T-helper 1 cell treated with Interleukin-12 subunit alpha and Interleukin-12 subunit beta and Interleukin-4 antibody, amounts not matched to agents 30 μg/mL and 1 μg/mL, for 36 hours (primary cell): Measurements from ENCODE around the gene MAML2.

Experiments used
- H3K27ac Mint-ChIP-seq: one replicate; pipeline ENCODE4 v1.8.0; 2021; ENCODE audit warnings: mild to moderate bottlenecking, mixed read lengths
- H3K27me3 Mint-ChIP-seq: one replicate; pipeline ENCODE4 v1.8.0; 2021; ENCODE audit warnings: low read depth, mixed read lengths
- H3K36me3 Mint-ChIP-seq: one replicate; pipeline ENCODE4 v1.8.0; 2021; ENCODE audit warnings: low read depth, mixed read lengths
- H3K4me1 Mint-ChIP-seq: one replicate; pipeline ENCODE4 v1.8.0; 2021; ENCODE audit warnings: low read depth, mixed read lengths
- H3K4me3 Mint-ChIP-seq: one replicate; pipeline ENCODE4 v1.8.0; 2021; ENCODE audit warnings: mild to moderate bottlenecking, moderate library complexity, mixed read lengths
- H3K9me3 Mint-ChIP-seq: one replicate; pipeline ENCODE4 v1.8.0; 2021; ENCODE audit warnings: mixed read lengths

MAML2 gene

GRCh38 chr11:96342961-96343711 is at the start of gene MAML2:
Gene MAML2 (minus strand): TSS chr11:96343195. CDS start chr11:96341895, 1,300 bp downstream.
- Mint-ChIP-seq H3K9me3 (no peaks in the 10 kb centered on the region), H3K27me3 (no peaks in the 10 kb centered on the region), H3K4me1 (peaks cover 41% of the 10 kb centered on the region), H3K27ac (peak within 1 kb of the TSS; percentile 87), H3K36me3 (peaks cover 3% of the 10 kb centered on the region), H3K4me3 (peak within 1 kb of the TSS; percentile 97)

DNA sequence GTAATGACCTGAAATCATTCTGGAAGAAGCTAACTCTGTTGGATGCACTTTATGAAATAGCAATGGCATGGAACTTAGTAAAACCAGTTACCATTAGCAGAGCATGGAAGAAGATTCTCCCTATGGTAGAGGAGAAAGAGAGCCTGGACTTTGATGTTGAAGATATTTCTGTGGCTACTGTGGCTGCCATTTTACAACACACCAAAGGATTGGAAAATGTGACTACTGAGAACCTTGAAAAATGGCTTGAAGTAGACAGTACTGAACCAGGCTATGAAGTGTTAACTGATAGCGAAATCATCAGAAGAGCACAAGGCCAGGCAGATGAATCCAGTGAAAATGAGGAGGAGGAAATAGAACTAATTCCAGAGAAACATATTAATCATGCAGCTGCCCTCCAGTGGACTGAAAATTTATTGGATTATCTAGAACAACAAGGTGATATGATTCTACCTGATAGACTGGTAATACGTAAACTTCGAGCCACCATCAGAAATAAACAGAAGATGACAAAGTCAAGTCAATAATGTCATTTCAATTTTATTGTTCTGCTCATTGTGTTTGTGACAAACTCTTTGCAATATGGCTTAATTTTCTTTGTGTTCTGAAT is 48.8 kb upstream of the MAML2 start:
- Mint-ChIP-seq H3K9me3 (no peaks in the 10 kb centered on the region), H3K4me3 (no peak overlapping the region), H3K36me3 (peaks cover 7% of the 10 kb centered on the region), H3K27ac (no peak overlapping the region), H3K27me3 (no peaks in the 10 kb centered on the region), H3K4me1 (peaks cover 26% of the 10 kb centered on the region)

GRCh38 chr11:96390488-96390792 is 47.4 kb upstream of the MAML2 start:
- Mint-ChIP-seq H3K4me1 (peaks cover 29% of the 10 kb centered on the region), H3K36me3 (peaks cover 7% of the 10 kb centered on the region), H3K9me3 (no peaks in the 10 kb centered on the region), H3K27me3 (no peaks in the 10 kb centered on the region), H3K27ac (peak overlapping the region; percentile 87), H3K4me3 (peak overlapping the region; percentile 93)

DNA sequence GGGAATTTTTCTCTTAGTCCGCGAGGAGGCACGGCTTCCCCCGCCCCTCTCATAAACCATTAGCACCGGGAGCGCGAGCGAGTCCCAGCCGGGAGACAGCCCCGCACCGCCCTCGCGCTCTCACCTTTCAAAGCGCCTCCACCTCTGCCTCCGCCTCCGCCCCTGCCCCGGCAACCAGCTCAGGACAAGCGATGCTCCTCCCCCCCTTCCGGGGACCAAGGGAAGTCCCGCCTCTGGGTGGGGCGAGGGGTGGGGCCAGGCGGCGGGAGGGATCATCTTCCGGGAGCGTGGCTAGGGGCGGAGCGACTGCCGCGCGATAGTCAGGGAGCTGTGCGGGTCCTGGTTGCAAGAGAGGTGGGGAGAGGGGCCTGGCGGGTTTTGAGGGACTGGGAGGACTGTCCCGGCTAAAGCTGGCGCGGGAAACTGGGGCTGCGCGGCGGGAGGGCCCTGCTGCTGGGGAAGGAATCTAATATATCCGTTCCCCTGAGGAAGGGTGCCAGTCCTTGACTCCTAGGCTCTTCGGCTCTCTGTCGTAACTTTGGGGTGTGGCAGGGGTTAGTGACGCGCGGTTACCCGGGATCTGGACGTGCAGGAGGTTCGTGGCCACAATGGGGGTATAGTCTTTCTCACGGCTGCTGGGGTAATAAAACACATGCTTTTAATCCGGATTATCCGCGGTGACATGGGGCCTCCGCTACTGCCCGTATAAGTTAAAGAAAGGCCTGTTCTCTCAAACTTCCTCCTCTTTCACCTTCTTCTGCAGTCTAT is 46.9 kb upstream of the MAML2 start, which contains the start of the genes CCDC82 and JRKL:
Gene CCDC82, minus strand, starts transcription at position 193 of the 768 bp plus-strand sequence. CDS start 5,165 bp downstream, outside the sequence.
Gene JRKL, plus strand, starts transcription at position 294 of the 768 bp plus-strand sequence. CDS start 637 bp downstream, outside the sequence.
- no peaks in the 10 kb centered on the region for H3K27me3 Mint-ChIP-seq
- H3K4me1 Mint-ChIP-seq: peaks cover 34% of the 10 kb centered on the region
- H3K36me3 Mint-ChIP-seq: peaks cover 7% of the 10 kb centered on the region
- H3K4me3 Mint-ChIP-seq: peak within 1 kb of the TSS; percentile 93
- no peaks in the 10 kb centered on the region for H3K9me3 Mint-ChIP-seq
- peak within 1 kb of the TSS; percentile 87 for H3K27ac Mint-ChIP-seq

DNA sequence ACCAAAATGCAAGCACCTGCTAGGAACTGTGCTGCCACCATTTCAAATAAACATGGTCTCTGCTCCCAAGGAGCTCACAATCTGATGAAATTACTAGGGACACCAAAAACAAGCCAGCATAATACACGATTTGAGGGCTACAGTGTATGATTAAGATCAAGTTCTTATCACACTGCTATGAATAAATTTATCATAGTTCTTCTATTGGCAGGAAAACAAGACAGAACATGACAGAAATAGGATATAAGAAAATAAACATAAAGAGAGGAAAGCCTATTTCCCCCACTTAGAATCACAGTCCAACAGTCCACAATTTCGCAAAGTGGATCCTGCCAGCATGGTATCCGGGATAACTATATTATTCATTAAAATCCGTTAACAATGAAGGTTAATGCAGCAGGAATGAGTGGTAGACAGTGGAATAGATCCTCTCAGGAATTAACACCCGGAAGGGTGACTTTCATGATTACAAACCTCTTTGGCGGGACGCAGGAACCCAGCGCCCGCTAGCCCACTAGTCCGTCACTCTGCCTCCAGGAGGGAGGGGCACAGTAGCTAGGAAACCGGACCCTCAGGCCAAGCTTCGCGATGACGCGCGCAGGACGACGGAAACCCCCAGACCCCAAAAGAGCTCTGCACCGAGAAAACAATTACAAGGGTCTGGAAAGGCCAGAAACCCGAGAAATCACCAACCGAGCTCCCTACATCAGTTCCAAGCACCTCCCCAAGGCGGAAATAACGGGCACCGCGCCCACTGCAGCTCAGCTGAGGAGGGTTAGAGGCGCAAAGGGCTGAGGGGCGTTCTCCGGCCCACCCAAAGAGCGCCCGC is 46.1 kb upstream of the MAML2 start:
- Mint-ChIP-seq H3K9me3 (no peaks in the 10 kb centered on the region), H3K4me1 (peaks cover 39% of the 10 kb centered on the region), H3K4me3 (peak overlapping the region; percentile 93), H3K36me3 (peaks cover 12% of the 10 kb centered on the region), H3K27ac (peak overlapping the region; percentile 87), H3K27me3 (no peaks in the 10 kb centered on the region)

- Mint-ChIP-seq H3K36me3 (peaks cover 18% of the 10 kb centered on the region), H3K9me3 (no peaks in the 10 kb centered on the region), H3K27me3 (no peaks in the 10 kb centered on the region), H3K4me1 (peaks cover 30% of the 10 kb centered on the region), H3K27ac (no peak overlapping the region), H3K4me3 (no peak overlapping the region)
Observed at GRCh38 chr11:96385187-96385586, 42.2 kb upstream of the MAML2 start.

DNA sequence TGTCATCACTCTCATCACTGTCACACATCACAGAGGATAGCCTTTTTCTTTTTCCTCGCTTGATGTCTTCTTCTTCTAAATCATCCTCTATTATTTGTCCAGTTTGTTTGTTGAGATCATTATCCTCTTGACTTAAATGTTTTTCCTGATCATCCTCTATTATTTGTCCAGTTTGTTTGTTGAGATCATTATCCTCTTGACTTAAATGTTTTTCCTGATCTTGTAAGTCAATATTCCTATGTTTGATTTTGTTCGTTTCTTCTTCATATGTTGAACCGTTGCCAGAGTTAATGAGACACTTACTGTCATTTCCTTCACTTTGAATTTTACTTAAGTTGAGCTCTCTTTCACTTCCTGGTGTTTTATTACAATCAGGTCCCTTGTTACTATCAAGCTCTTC is 41.2 kb upstream of the MAML2 start:
- Mint-ChIP-seq H3K4me1 (peaks cover 30% of the 10 kb centered on the region), H3K36me3 (peaks cover 17% of the 10 kb centered on the region), H3K9me3 (no peaks in the 10 kb centered on the region), H3K27ac (peak overlapping the region; percentile 43), H3K4me3 (peak overlapping the region; percentile 69), H3K27me3 (no peaks in the 10 kb centered on the region)

DNA sequence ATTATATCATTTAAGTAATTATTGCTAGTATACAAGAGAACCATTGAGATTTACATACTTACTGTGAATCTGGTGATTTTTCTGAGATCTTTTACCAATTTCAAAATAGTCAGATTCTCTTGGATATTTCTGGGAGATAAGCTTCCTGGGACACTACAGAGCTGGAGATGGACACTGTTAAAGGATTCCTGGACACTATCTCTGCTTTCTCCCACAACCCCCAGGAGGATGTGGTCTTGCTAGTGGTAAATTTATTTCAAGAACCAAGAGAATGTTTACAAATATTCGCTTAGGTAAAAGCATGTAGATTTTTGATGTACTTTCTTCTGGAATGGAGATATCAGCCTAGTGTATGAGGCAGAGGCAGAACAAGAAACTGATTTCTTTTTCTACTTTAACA is 33.8 kb upstream of the MAML2 start:
- no peak overlapping the region for H3K4me3 Mint-ChIP-seq
- H3K27ac Mint-ChIP-seq: no peak overlapping the region
- no peaks in the 10 kb centered on the region for H3K9me3 Mint-ChIP-seq
- H3K36me3 Mint-ChIP-seq: peaks cover 20% of the 10 kb centered on the region
- H3K4me1 Mint-ChIP-seq: peaks cover 4% of the 10 kb centered on the region
- H3K27me3 Mint-ChIP-seq: no peaks in the 10 kb centered on the region

DNA sequence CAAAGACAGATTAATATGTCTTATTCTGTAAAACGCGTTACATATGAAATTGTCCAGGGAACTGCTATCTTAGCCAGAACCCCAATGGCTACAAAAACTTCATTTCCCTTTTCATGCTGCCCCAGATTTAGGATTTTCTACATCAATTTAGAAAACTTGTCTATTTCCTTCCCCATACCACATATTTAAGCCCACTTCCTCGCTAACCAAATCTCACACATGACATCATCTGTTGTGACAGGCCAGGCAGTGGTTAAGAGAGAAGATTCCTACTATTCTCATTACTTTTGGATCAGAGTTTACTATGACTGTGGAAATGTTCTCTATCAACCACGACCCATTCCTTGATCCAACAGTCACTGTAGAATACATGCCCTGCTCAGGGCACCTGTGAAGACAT is 30.8 kb upstream of the MAML2 start:
- H3K4me1 Mint-ChIP-seq: peaks cover 4% of the 10 kb centered on the region
- H3K27me3 Mint-ChIP-seq: no peaks in the 10 kb centered on the region
- H3K27ac Mint-ChIP-seq: no peak overlapping the region
- no peak overlapping the region for H3K4me3 Mint-ChIP-seq
- H3K9me3 Mint-ChIP-seq: no peaks in the 10 kb centered on the region
- H3K36me3 Mint-ChIP-seq: peaks cover 25% of the 10 kb centered on the region

- no peaks in the 10 kb centered on the region for H3K4me1 Mint-ChIP-seq
- H3K4me3 Mint-ChIP-seq: no peak overlapping the region
- H3K36me3 Mint-ChIP-seq: peaks cover 31% of the 10 kb centered on the region
- no peaks in the 10 kb centered on the region for H3K9me3 Mint-ChIP-seq
- H3K27me3 Mint-ChIP-seq: no peaks in the 10 kb centered on the region
- peak overlapping the region; percentile 38 for H3K27ac Mint-ChIP-seq
Observed at GRCh38 chr11:96367342-96367741, 24.3 kb upstream of the MAML2 start.

GRCh38 chr11:96366024-96366423 is 23.0 kb upstream of the MAML2 start:
- Mint-ChIP-seq H3K4me1 (no peaks in the 10 kb centered on the region), H3K27ac (no peak overlapping the region), H3K27me3 (no peaks in the 10 kb centered on the region), H3K36me3 (peaks cover 28% of the 10 kb centered on the region), H3K9me3 (no peaks in the 10 kb centered on the region), H3K4me3 (no peak overlapping the region)

- Mint-ChIP-seq H3K27me3 (no peaks in the 10 kb centered on the region), H3K36me3 (peaks cover 30% of the 10 kb centered on the region), H3K27ac (no peak overlapping the region), H3K4me3 (no peak overlapping the region), H3K9me3 (no peaks in the 10 kb centered on the region), H3K4me1 (no peaks in the 10 kb centered on the region)
Observed at GRCh38 chr11:96365493-96365892, 22.5 kb upstream of the MAML2 start.

GRCh38 chr11:96361778-96362177 is 18.8 kb upstream of the MAML2 start:
- H3K27me3 Mint-ChIP-seq: no peaks in the 10 kb centered on the region

DNA sequence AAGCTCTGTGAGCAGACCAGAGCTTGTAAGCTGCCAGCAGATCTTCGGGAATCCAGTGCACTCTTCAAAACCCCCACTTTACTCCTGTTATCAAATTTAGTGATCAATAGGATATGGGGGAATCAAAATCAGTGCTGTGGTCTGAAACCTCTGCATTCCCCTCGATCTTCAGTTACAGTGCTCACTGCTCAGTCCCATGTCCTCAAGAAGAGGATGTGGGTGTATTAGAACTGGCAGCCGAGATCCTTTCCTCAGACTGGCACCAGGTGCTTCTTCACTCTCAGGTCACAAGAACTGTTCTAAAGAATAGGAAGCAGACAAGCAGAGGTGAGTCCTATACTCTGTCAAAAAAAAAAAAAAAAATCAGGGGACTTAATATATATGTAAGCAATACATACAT is 15.3 kb upstream of the MAML2 start:
- Mint-ChIP-seq H3K4me1 (peaks cover 10% of the 10 kb centered on the region), H3K27ac (no peak overlapping the region), H3K9me3 (no peaks in the 10 kb centered on the region), H3K4me3 (no peak overlapping the region), H3K36me3 (peaks cover 44% of the 10 kb centered on the region), H3K27me3 (no peaks in the 10 kb centered on the region)

More at GRCh38 chr11:96361778-96362177, 18.8 kb upstream of the MAML2 start:
- H3K27ac Mint-ChIP-seq: no peak overlapping the region
- H3K9me3 Mint-ChIP-seq: no peaks in the 10 kb centered on the region
- H3K4me3 Mint-ChIP-seq: no peak overlapping the region
- H3K36me3 Mint-ChIP-seq: peaks cover 31% of the 10 kb centered on the region
- peaks cover 10% of the 10 kb centered on the region for H3K4me1 Mint-ChIP-seq
